ENCODE results near the gene UFD1. TPM values are rescaled to one million over a fixed set of nuclear protein-coding genes. Genes with fewer than 3 reads are reported as not detected.
A peak's percentile ranks its signal among the peaks of the same experiment; 100 is the strongest.

The UFD1 gene
- total and polyA plus RNA-seq, 9 of the 15 experiments (the other 6 are each of a cell fraction or from before 2014, with no cell fraction given): 238 to 645 (median 363) TPM

- TF ChIP-seq, protein P1, sequence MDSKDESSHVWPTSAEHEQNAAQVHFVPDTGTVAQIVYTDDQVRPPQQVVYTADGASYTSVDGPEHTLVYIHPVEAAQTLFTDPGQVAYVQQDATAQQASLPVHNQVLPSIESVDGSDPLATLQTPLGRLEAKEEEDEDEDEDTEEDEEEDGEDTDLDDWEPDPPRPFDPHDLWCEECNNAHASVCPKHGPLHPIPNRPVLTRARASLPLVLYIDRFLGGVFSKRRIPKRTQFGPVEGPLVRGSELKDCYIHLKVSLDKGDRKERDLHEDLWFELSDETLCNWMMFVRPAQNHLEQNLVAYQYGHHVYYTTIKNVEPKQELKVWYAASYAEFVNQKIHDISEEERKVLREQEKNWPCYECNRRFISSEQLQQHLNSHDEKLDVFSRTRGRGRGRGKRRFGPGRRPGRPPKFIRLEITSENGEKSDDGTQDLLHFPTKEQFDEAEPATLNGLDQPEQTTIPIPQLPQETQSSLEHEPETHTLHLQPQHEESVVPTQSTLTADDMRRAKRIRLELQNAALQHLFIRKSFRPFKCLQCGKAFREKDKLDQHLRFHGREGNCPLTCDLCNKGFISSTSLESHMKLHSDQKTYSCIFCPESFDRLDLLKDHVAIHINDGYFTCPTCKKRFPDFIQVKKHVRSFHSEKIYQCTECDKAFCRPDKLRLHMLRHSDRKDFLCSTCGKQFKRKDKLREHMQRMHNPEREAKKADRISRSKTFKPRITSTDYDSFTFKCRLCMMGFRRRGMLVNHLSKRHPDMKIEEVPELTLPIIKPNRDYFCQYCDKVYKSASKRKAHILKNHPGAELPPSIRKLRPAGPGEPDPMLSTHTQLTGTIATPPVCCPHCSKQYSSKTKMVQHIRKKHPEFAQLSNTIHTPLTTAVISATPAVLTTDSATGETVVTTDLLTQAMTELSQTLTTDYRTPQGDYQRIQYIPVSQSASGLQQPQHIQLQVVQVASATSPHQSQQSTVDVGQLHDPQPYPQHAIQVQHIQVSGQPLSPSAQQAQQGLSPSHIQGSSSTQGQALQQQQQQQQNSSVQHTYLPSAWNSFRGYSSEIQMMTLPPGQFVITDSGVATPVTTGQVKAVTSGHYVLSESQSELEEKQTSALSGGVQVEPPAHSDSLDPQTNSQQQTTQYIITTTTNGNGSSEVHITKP (IDR thresholded peaks at IDR 0.05; ENCODE audit: partially characterized antibody): no peak
- no peak for TF ChIP-seq ZNF589 (CRISPR knock-in tag; IDR thresholded peaks at IDR 0.05; ENCODE audit: low read depth)
- no peak for TF ChIP-seq GTF2F1 (IDR thresholded peaks at IDR 0.05; ENCODE audit: low read depth, low read length)
- no peak for TF ChIP-seq ARID2 (IDR thresholded peaks at IDR 0.05)
- TF ChIP-seq, protein P2, sequence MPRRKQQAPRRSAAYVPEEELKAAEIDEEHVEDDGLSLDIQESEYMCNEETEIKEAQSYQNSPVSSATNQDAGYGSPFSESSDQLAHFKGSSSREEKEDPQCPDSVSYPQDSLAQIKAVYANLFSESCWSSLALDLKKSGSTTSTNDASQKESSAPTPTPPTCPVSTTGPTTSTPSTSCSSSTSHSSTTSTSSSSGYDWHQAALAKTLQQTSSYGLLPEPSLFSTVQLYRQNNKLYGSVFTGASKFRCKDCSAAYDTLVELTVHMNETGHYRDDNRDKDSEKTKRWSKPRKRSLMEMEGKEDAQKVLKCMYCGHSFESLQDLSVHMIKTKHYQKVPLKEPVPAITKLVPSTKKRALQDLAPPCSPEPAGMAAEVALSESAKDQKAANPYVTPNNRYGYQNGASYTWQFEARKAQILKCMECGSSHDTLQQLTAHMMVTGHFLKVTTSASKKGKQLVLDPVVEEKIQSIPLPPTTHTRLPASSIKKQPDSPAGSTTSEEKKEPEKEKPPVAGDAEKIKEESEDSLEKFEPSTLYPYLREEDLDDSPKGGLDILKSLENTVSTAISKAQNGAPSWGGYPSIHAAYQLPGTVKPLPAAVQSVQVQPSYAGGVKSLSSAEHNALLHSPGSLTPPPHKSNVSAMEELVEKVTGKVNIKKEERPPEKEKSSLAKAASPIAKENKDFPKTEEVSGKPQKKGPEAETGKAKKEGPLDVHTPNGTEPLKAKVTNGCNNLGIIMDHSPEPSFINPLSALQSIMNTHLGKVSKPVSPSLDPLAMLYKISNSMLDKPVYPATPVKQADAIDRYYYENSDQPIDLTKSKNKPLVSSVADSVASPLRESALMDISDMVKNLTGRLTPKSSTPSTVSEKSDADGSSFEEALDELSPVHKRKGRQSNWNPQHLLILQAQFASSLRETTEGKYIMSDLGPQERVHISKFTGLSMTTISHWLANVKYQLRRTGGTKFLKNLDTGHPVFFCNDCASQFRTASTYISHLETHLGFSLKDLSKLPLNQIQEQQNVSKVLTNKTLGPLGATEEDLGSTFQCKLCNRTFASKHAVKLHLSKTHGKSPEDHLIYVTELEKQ (CRISPR knock-in tag; IDR thresholded peaks at IDR 0.05): no peak
- TF ChIP-seq XRCC3 (IDR thresholded peaks at IDR 0.05): no peak
- TF ChIP-seq JUN (IDR thresholded peaks at IDR 0.05; ENCODE audit: borderline replicate concordance, low read depth, low read length): peak; percentile 99
- TF ChIP-seq JUN (CRISPR knock-in tag; IDR thresholded peaks at IDR 0.05; ENCODE audit: borderline replicate concordance): no peak
- no peak for TF ChIP-seq HMG20B (CRISPR knock-in tag; IDR thresholded peaks at IDR 0.05)
- TF ChIP-seq CXXC5 (CRISPR knock-in tag; IDR thresholded peaks at IDR 0.05): peak; percentile 86
- no peak for TF ChIP-seq ZNF263 (CRISPR knock-in tag; IDR thresholded peaks at IDR 0.05; ENCODE audit: borderline replicate concordance)
- TF ChIP-seq RB1 (IDR thresholded peaks at IDR 0.05; ENCODE audit: low read depth): no peak
- TF ChIP-seq PBX2 (CRISPR knock-in tag; IDR thresholded peaks at IDR 0.05; ENCODE audit: low read depth): no peak
- TF ChIP-seq PBX2 (tag; conservative IDR thresholded peaks at IDR 0.05; ENCODE audit: low read depth): no peak
- TF ChIP-seq CBX3 (IDR thresholded peaks at IDR 0.05; ENCODE audit: borderline replicate concordance in 1 of 2, low read length in 2 of 2): peak in 1 of 2 experiments; percentile 90; a peak in 2 of 3 replicates
- TF ChIP-seq ZNF3 (CRISPR knock-in tag; IDR thresholded peaks at IDR 0.05): no peak
- no peak for TF ChIP-seq NFATC3 (IDR thresholded peaks at IDR 0.05)
- peak; percentile 89 for TF ChIP-seq RBBP5 (IDR thresholded peaks at IDR 0.05; ENCODE audit: borderline replicate concordance, insufficient read depth, low read length, poor library complexity, severe bottlenecking)
- no peak for TF ChIP-seq NR4A1 (CRISPR knock-in tag; IDR thresholded peaks at IDR 0.05)
- no peak for TF ChIP-seq NR4A1 (tag; IDR thresholded peaks at IDR 0.05)
- TF ChIP-seq ZNF146 (CRISPR knock-in tag; IDR thresholded peaks at IDR 0.05; ENCODE audit: unreplicated experiment): no peak
Observed at GRCh38 chr22:19419086-19419463, 59.9 kb downstream of the UFD1 start (continued).
